ENCODE results near the gene WWC1.

GRCh38 chr5:168360521-168361285 lies 69.3 kb downstream of the WWC1 start:
- TF ChIP-seq CTCF (IDR thresholded peaks at IDR 0.05) (no peak), POLR2A (IDR thresholded peaks at IDR 0.05) (no peak)

Measured in body of pancreas (tissue), 4 donors.